K562 (cell line): ENCODE measurements around the gene CROCC2.

ENCODE experiments used
- CAMTA2 ChIP-seq: fragments of 250-450 bp; sonication (Bioruptor Pico); conservative IDR thresholded peaks from 2 replicates; pipeline ENCODE4 v1.5.1; 2022
- CEBPB ChIP-seq: fragments of 450-650 bp; IDR thresholded peaks from 2 replicates; pipeline ENCODE4 v1.6.1; 2016; ENCODE audit warnings: missing genetic modification characterization, missing compliant biosample characterization
- CTBP1 ChIP-seq: fragments of 450-650 bp; IDR thresholded peaks from 2 replicates; pipeline ENCODE4 v1.6.1; 2016; ENCODE audit warnings: borderline replicate concordance
- EZH2 ChIP-seq: IDR thresholded peaks from 2 replicates; pipeline ENCODE4 v1.6.1; 2012; ENCODE audit warnings: low read depth, mild to moderate bottlenecking, inconsistent platforms, low read length, borderline replicate concordance
- JUN ChIP-seq, 2 experiments: sonication (generic) in 1 of 2; formaldehyde crosslinking in 1 of 2; IDR thresholded peaks; 2 replicates each; pipeline versions ENCODE4 v1.6.1 to v1.8.0; 2012 to 2022; ENCODE audit warnings: borderline replicate concordance in 2 of 2, mild to moderate bottlenecking in 2 of 2, improper control_type of control experiment in 1 of 2, low read depth in 1 of 2, low read length in 1 of 2, missing genetic modification reagents in 1 of 2
- ZFP36 ChIP-seq: fragments of 150-350 bp; IDR thresholded peaks from 2 replicates; pipeline ENCODE4 v1.6.1; 2018; ENCODE audit warnings: low read length, low read depth; ENCODE audit not compliant: partially characterized antibody
- ZNF274 ChIP-seq: IDR thresholded peaks from 2 replicates; pipeline ENCODE4 v1.6.1; 2011; ENCODE audit warnings: low read depth, mild to moderate bottlenecking, low read length, moderate library complexity, borderline replicate concordance
- ZNF76 ChIP-seq: fragments of 250-450 bp; sonication (Bioruptor Pico); IDR thresholded peaks from 2 replicates; pipeline ENCODE4 v1.4.0; 2020; ENCODE audit warnings: mild to moderate bottlenecking, moderate library complexity, borderline replicate concordance
- TF ChIP-seq, protein P1 (sequence below), 3 experiments: IDR thresholded peaks in 2 of 3; conservative IDR thresholded peaks in 1 of 3; 2 replicates each; pipeline ENCODE4 v1.5.1; 2011 to 2012; ENCODE audit warnings: low read length in 3 of 3, mild to moderate bottlenecking in 3 of 3, control low read depth in 2 of 3, improper control_type of control experiment in 1 of 3, inconsistent platforms in 1 of 3, low read depth in 1 of 3, mixed read lengths in 1 of 3, moderate library complexity in 1 of 3; ENCODE audit not compliant: insufficient read depth in 2 of 3
- TF ChIP-seq, protein P2 (sequence below): sonication (generic); formaldehyde crosslinking; IDR thresholded peaks from 2 replicates; pipeline ENCODE4 v1.8.1; 2022; ENCODE audit warnings: missing genetic modification reagents
- TF ChIP-seq, protein P3 (sequence below): fragments of 450-650 bp; IDR thresholded peaks from 2 replicates; pipeline ENCODE4 v1.6.1; 2017; ENCODE audit warnings: antibody characterized with exemption
- TF ChIP-seq, protein P4 (sequence below), 2 experiments: fragments of 450-650 bp in 1 of 2; sonication (generic) in 1 of 2; formaldehyde crosslinking; conservative IDR thresholded peaks; 2 replicates each; pipeline versions ENCODE4 v1.4.0 to v1.8.1; 2020 to 2022; ENCODE audit warnings: mild to moderate bottlenecking in 1 of 2, missing genetic modification reagents in 1 of 2

DNA sequence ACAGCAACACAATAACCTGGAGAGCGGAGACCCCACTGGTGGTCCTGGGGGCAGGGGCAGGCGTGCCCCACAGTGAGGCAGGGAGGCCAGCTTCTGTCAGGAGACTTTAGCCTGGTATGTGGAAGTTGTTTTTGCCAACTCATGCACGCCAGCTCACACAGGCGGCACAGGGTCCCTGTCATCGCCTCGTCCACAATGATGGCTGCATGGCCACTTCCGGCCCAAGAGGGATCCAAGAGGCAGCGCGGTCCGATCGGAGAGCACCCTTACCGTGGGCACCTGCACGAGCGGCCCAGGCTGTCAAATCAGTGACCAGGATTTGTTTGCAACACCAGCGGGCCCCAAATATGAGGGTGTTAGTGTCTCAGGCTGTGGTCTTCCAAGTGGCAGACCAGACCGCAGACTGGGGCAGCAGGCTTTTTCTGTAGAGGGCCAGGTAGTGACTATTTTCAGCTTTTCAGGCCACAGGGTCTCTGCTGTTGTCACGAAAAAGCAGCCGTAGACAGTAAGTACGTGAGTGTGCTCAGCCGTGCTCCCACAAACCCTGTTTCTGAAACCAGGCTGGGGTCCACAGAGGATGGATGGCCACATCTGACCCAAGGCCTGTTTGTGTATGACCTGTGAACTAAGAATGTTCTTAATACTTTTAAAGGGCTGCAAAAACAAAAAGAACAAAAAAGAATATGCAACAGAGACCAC, 113.5 kb downstream of the CROCC2 start:
- TF ChIP-seq, protein P1, sequence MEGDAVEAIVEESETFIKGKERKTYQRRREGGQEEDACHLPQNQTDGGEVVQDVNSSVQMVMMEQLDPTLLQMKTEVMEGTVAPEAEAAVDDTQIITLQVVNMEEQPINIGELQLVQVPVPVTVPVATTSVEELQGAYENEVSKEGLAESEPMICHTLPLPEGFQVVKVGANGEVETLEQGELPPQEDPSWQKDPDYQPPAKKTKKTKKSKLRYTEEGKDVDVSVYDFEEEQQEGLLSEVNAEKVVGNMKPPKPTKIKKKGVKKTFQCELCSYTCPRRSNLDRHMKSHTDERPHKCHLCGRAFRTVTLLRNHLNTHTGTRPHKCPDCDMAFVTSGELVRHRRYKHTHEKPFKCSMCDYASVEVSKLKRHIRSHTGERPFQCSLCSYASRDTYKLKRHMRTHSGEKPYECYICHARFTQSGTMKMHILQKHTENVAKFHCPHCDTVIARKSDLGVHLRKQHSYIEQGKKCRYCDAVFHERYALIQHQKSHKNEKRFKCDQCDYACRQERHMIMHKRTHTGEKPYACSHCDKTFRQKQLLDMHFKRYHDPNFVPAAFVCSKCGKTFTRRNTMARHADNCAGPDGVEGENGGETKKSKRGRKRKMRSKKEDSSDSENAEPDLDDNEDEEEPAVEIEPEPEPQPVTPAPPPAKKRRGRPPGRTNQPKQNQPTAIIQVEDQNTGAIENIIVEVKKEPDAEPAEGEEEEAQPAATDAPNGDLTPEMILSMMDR (IDR thresholded peaks at IDR 0.05 in 2 of 3, conservative IDR thresholded peaks at IDR 0.05 in 1 of 3; ENCODE audit: insufficient read depth in 2 of 3, low read depth in 1 of 3, low read length in 3 of 3) = no peak
- TF ChIP-seq, protein P2, sequence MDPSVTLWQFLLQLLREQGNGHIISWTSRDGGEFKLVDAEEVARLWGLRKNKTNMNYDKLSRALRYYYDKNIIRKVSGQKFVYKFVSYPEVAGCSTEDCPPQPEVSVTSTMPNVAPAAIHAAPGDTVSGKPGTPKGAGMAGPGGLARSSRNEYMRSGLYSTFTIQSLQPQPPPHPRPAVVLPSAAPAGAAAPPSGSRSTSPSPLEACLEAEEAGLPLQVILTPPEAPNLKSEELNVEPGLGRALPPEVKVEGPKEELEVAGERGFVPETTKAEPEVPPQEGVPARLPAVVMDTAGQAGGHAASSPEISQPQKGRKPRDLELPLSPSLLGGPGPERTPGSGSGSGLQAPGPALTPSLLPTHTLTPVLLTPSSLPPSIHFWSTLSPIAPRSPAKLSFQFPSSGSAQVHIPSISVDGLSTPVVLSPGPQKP (CRISPR knock-in tag) = no peak
- TF ChIP-seq JUN (IDR thresholded peaks at IDR 0.05; ENCODE audit: borderline replicate concordance, low read depth, low read length) (no peak), JUN (CRISPR knock-in tag; IDR thresholded peaks at IDR 0.05; ENCODE audit: borderline replicate concordance) (no peak), CTBP1 (no peak), CAMTA2 (no peak), EZH2 (no peak), ZFP36 (no peak), ZNF76 (CRISPR knock-in tag) (no peak), CEBPB (tag) (no peak), ZNF274 (no peak)
- TF ChIP-seq, protein P3, sequence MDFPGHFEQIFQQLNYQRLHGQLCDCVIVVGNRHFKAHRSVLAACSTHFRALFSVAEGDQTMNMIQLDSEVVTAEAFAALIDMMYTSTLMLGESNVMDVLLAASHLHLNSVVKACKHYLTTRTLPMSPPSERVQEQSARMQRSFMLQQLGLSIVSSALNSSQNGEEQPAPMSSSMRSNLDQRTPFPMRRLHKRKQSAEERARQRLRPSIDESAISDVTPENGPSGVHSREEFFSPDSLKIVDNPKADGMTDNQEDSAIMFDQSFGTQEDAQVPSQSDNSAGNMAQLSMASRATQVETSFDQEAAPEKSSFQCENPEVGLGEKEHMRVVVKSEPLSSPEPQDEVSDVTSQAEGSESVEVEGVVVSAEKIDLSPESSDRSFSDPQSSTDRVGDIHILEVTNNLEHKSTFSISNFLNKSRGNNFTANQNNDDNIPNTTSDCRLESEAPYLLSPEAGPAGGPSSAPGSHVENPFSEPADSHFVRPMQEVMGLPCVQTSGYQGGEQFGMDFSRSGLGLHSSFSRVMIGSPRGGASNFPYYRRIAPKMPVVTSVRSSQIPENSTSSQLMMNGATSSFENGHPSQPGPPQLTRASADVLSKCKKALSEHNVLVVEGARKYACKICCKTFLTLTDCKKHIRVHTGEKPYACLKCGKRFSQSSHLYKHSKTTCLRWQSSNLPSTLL = no peak
- TF ChIP-seq, protein P4, sequence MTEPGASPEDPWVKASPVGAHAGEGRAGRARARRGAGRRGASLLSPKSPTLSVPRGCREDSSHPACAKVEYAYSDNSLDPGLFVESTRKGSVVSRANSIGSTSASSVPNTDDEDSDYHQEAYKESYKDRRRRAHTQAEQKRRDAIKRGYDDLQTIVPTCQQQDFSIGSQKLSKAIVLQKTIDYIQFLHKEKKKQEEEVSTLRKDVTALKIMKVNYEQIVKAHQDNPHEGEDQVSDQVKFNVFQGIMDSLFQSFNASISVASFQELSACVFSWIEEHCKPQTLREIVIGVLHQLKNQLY (CRISPR knock-in tag; conservative IDR thresholded peaks at IDR 0.05) = no peak
